ENCODE data around the gene SGCD. TPM values are rescaled to one million over a fixed set of nuclear protein-coding genes. Genes with fewer than 3 reads are reported as not detected.
A peak's percentile ranks its signal among the peaks of the same experiment; 100 is the strongest.

The SGCD gene
- total RNA-seq, 1 donor = 13.8 TPM

DNA sequence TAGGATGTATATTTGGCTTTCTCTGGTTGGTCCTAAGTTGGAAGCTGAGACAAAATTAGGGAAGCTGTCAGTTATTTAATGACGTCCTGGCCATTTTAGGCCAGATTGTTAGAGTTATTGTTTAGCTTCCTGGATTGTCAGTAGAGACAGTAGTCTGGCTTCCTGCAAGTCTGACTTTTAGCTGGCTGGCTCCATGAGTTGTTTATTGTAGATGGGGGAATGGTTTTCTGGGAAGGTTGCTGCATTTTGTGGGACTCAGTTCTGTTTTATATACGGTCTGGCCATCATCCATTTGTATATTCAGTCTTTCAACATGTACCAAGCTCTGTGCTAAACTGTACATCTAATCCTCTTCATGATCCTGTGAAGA, 68.3 kb downstream of the SGCD start:
- peak; percentile 89 for DNase-seq (ENCODE audit: low read depth)
- TF ChIP-seq CTCF (IDR thresholded peaks at IDR 0.05; ENCODE audit: insufficient read depth, low read depth, low read length) = no peak
- H3K4me3 ChIP-seq (ENCODE audit: low read depth, low read length) = no peak overlapping the region

DNA sequence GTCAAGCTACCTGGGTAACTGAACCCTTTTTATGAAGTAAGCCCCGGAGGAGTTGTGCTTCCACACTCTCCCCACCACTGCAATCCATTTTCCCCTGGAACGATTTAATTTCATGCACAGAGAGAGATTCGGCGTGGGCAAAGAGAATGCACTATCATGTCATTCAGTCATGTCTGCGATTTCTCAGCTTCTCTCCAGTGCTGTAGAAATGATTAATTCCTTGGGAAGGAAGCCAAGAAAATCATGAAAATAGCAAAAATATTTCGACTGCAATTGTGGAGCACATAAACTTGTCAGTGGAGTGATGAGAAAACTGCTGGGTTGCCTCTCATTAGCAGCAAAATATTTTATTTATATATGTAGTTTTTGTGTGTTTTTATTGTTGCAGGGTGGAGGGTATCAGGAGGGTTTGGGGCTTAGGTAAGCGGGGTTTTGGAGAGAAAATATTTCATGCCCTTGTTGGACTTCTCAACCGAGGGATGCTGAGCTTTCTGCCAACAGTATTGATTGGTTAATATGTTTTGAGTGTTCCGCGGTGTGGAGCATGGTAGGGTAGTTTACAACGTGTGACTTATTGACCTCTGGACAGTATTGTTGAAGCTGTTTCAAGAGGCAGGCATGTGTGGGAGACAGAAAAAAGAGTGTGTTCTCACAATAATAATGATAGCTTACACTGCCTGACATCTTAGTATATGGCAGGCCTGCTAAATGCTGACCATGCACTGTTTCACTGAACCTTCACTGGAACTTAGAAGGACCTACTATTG, 69.3 kb downstream of the SGCD start:
- no peak for TF ChIP-seq CTCF (IDR thresholded peaks at IDR 0.05; ENCODE audit: insufficient read depth, low read depth, low read length)
- peak; percentile 69 for DNase-seq (ENCODE audit: low read depth)
- no peak overlapping the region for H3K4me3 ChIP-seq (ENCODE audit: low read depth, low read length)

- no peak for TF ChIP-seq CTCF (IDR thresholded peaks at IDR 0.05; ENCODE audit: insufficient read depth, low read depth, low read length)
- no peak overlapping the region for H3K4me3 ChIP-seq (ENCODE audit: low read depth, low read length)
- no peak for DNase-seq (ENCODE audit: low read depth)
Measured at GRCh38 chr5:156396830-156397081, 69.8 kb downstream of the SGCD start.

GRCh38 chr5:156399323-156399722, 72.4 kb downstream of the SGCD start:
- TF ChIP-seq CTCF (IDR thresholded peaks at IDR 0.05; ENCODE audit: insufficient read depth, low read depth, low read length) = no peak

DNA sequence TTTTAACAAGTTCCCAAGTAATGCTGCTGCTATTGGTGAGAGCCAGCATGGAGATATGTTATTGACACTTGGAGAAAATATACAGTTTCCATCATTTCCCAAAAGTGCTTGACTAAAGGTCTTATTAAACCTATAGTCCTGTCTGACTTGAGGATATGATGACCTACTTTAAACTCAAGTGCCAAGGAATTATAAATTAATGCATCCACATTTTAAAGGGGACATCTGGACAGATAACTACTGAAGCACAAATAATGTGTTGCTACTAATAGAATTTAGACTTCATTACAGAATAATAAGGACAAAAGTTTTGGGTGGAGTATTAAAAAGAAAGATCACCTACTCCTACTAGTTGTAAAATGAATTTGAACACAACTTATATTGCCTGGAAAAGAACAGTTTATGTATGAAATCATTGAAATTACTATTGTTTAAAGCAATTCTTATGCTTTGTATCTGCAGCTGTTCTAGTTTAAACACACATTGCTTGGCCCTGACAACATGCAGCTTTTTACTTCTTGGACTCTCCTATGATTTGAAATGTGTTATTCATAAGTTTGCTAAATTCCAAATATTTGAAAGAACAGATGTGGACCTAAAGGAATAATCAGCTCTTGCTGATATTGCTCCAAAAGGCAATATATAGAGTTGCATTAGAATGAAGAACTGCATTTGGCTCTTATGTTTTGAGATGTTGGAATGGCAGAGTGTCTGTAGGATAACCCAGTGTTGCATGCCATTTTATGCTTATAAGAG, 73.4 kb downstream of the SGCD start:
- H3K4me3 ChIP-seq (ENCODE audit: low read depth, low read length) = no peak overlapping the region
- TF ChIP-seq CTCF (IDR thresholded peaks at IDR 0.05; ENCODE audit: insufficient read depth, low read depth, low read length) = no peak
- DNase-seq (ENCODE audit: low read depth) = no peak

More at GRCh38 chr5:156399323-156399722, 72.4 kb downstream of the SGCD start:
- DNase-seq (ENCODE audit: low read depth) = no peak
- H3K4me3 ChIP-seq (ENCODE audit: low read depth, low read length) = no peak overlapping the region

DNA sequence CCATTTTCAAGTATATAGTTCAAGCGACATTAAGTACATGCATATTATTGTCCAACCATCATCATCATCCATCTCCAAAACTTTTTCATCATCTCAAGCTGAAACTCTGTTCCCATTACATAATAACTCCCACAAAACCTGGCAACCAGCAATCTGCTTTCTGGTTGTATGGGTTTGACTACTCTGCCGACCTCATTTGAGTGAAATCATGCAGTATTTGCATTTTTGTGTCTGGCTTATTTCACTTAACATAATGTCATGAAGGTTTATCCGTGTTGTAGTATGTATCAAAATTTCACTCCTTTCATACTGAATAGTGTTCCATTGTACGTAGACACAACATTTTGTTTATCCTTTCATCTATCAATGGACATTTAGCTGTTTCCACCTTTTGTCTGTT, 74.8 kb downstream of the SGCD start:
- no peak for TF ChIP-seq CTCF (IDR thresholded peaks at IDR 0.05; ENCODE audit: insufficient read depth, low read depth, low read length)
- DNase-seq (ENCODE audit: low read depth) = no peak
- H3K4me3 ChIP-seq (ENCODE audit: low read depth, low read length) = no peak overlapping the region

Measured in fibroblast of villous mesenchyme (primary cell).